CD4-positive, alpha-beta T cell treated with Interleukin-17A for 4 hours (primary cell): ENCODE data around the gene OR52N4.
"Not testable (repeated sequence)": the region's sequence is repeated elsewhere in the genome, so short reads cannot be mapped to it uniquely, and the experiment has no call there.

Experiments used
- DNase-seq: peaks from one replicate; pipeline ENCODE4 v3.0.0-alpha.2; 2020; ENCODE audit warnings: mixed read lengths

Gene OR52N4

GRCh38 chr11:5753943-5754342, at the start of gene OR52N4:
OR52N4 (plus strand) TSS chr11:5754243; CDS start chr11:5754741, 498 bp downstream.
- no peak for DNase-seq

GRCh38 chr11:5705688-5706087, 48.4 kb upstream of the OR52N4 start:
- DNase-seq = no peak

- DNase-seq = no peak
These were observed 41.5 kb upstream of the OR52N4 start for GRCh38 chr11:5712507-5712906.

- DNase-seq = no peak
These were observed 40.3 kb upstream of the OR52N4 start for GRCh38 chr11:5713695-5714094.

- DNase-seq = not testable (repeated sequence)
These were observed 37.5 kb upstream of the OR52N4 start for GRCh38 chr11:5716518-5716917.

GRCh38 chr11:5719703-5720495, 34.1 kb upstream of the OR52N4 start:
- DNase-seq = no peak

- no peak for DNase-seq
These were observed 31.4 kb upstream of the OR52N4 start for GRCh38 chr11:5722622-5723021.

GRCh38 chr11:5726351-5726750, 27.7 kb upstream of the OR52N4 start:
- DNase-seq = no peak

- no peak for DNase-seq
These were observed 26.4 kb upstream of the OR52N4 start for GRCh38 chr11:5727691-5728090.

- no peak for DNase-seq
These were observed 17.6 kb upstream of the OR52N4 start, which contains the start of gene OR56B1 for GRCh38 chr11:5736396-5736795. OR56B1 (plus strand) TSS chr11:5736448; CDS start chr11:5736517, 69 bp downstream.

- DNase-seq = no peak
These were observed 17.0 kb upstream of the OR52N4 start for GRCh38 chr11:5737091-5737490.

- DNase-seq = no peak
These were observed 16.2 kb upstream of the OR52N4 start for GRCh38 chr11:5737670-5738392.

GRCh38 chr11:5738431-5738830, 15.6 kb upstream of the OR52N4 start:
- DNase-seq = no peak

GRCh38 chr11:5746614-5747013, 7.4 kb upstream of the OR52N4 start:
- DNase-seq = no peak

GRCh38 chr11:5749836-5750235, 4.2 kb upstream of the OR52N4 start:
- DNase-seq = no peak

- no peak for DNase-seq
These were observed 13.0 kb downstream of the OR52N4 start for GRCh38 chr11:5767056-5767455.

- no peak for DNase-seq
These were observed 29.2 kb downstream of the OR52N4 start, which contains the start of gene OR52N5 for GRCh38 chr11:5783255-5783654. OR52N5 (minus strand) TSS chr11:5783355; CDS start chr11:5778634, 4,721 bp downstream.

GRCh38 chr11:5791165-5791564, 37.1 kb downstream of the OR52N4 start, which contains the start of gene OR52N1:
OR52N1 (minus strand) TSS chr11:5791265; CDS start chr11:5788816, 2,449 bp downstream.
- DNase-seq = no peak

- DNase-seq = no peak
These were observed 42.5 kb downstream of the OR52N4 start for GRCh38 chr11:5796541-5796940.

GRCh38 chr11:5803982-5804381, 49.9 kb downstream of the OR52N4 start:
- no peak for DNase-seq
